Smooth muscle cell (in vitro differentiated cells): ENCODE data around the gene ATP6V0C. TPM values are rescaled to one million over a fixed set of nuclear protein-coding genes. Genes with fewer than 3 reads are reported as not detected.

Experiments
- DNase-seq: peaks from one replicate; lab custom pipeline; 2025; ENCODE audit not compliant: unreplicated experiment; lab: John Stamatoyannopoulos, UW
- H2AFZ ChIP-seq: fragments of 200-600 bp; sonication (generic); 2 replicates; pipeline ENCODE4 v1.6.0; 2016; ENCODE audit warnings: antibody characterized with exemption, low read depth, mild to moderate bottlenecking
- H3F3A ChIP-seq: fragments of 200-600 bp; sonication (generic); 2 replicates; pipeline ENCODE4 v1.6.0; 2017; ENCODE audit warnings: antibody characterized with exemption, low read depth
- H3K27ac ChIP-seq: fragments of 200-600 bp; sonication (generic); 2 replicates; pipeline ENCODE4 v1.5.1; 2016; ENCODE audit warnings: low read depth, mild to moderate bottlenecking
- H3K27me3 ChIP-seq: fragments of 200-600 bp; sonication (generic); 2 replicates; pipeline ENCODE4 v1.6.1; 2016; ENCODE audit warnings: low read depth, mild to moderate bottlenecking
- H3K36me3 ChIP-seq: fragments of 200-600 bp; sonication (generic); 2 replicates; pipeline ENCODE4 v1.5.1; 2016; ENCODE audit warnings: low read depth
- H3K4me1 ChIP-seq: fragments of 200-600 bp; sonication (generic); 2 replicates; pipeline ENCODE4 v1.5.1; 2016; ENCODE audit warnings: low read depth
- H3K4me2 ChIP-seq: fragments of 200-600 bp; sonication (generic); 2 replicates; pipeline ENCODE4 v1.6.0; 2016; ENCODE audit warnings: mild to moderate bottlenecking
- H3K4me3 ChIP-seq: fragments of 200-600 bp; sonication (generic); 2 replicates; pipeline ENCODE4 v1.5.1; 2016; ENCODE audit warnings: mild to moderate bottlenecking
- H3K79me2 ChIP-seq: fragments of 200-600 bp; sonication (generic); 2 replicates; pipeline ENCODE4 v1.6.0; 2016; ENCODE audit warnings: low read depth, mild to moderate bottlenecking
- H3K9ac ChIP-seq: fragments of 200-600 bp; sonication (generic); 2 replicates; pipeline ENCODE4 v1.6.0; 2016; ENCODE audit warnings: low read depth
- H3K9me3 ChIP-seq: fragments of 200-600 bp; sonication (generic); replicated peaks from 2 replicates; pipeline ENCODE4 v1.5.1; 2016; ENCODE audit warnings: low read depth
- H4K20me1 ChIP-seq: fragments of 200-600 bp; sonication (generic); 2 replicates; pipeline ENCODE4 v1.6.0; 2016; ENCODE audit warnings: low read depth
- CTCF ChIP-seq: fragments of 200-600 bp; sonication (generic); IDR thresholded peaks from 2 replicates; pipeline ENCODE4 v1.5.1; 2017; ENCODE audit warnings: borderline replicate concordance, mild to moderate bottlenecking, antibody characterized with exemption; ENCODE audit not compliant: insufficient read depth, poor library complexity, severe bottlenecking
- WGBS: methylation state at CpG from one replicate; pipeline ENCODE4 v1.1.7; 2016; ENCODE audit warnings: low lambda C conversion rate; 5-methylcytosine and 5-hydroxymethylcytosine counted together
- polyA plus RNA-seq: library from polyadenylated mRNA; unstranded; fragments of >200 nt; fragmentation: Nextera tagmentation; extraction: Ambion mirVana; gene quantifications from 2 replicates; pipeline ENCODE4 v1.2.1, GENCODE V29; 2016
- total RNA-seq: library from RNA; depleted of rRNA; stranded (reverse); fragments of >200 nt; gene quantifications from 2 replicates; pipeline ENCODE4 v1.2.3, GENCODE V29; 2014

The ATP6V0C gene
- total and polyA plus RNA-seq, 2 experiments from 2014 or later: 99.2 to 207 TPM

GRCh38 chr16:2466667-2467527 lies 46.9 kb upstream of the ATP6V0C start:
- no peak for TF ChIP-seq CTCF
- no peak overlapping the region for H2AFZ ChIP-seq

GRCh38 chr16:2467528-2468232 lies 46.1 kb upstream of the ATP6V0C start:
- Histone ChIP-seq H3F3A (peaks cover 8% of the 10 kb centered on the region), H2AFZ (peak overlapping the region; percentile 75), H3K36me3 (no peaks in the 10 kb centered on the region), H3K9ac (peak overlapping the region; percentile 62), H3K27me3 (no peaks in the 10 kb centered on the region), H4K20me1 (no peaks in the 10 kb centered on the region), H3K9me3 (no peaks in the 10 kb centered on the region), H3K27ac (no peak overlapping the region), H3K79me2 (no peaks in the 10 kb centered on the region), H3K4me1 (peaks cover 28% of the 10 kb centered on the region), H3K4me3 (peak overlapping the region; percentile 67), H3K4me2 (peak overlapping the region; percentile 98)
- WGBS: 2% methylated on average over 68 of the region's 80 CpGs
- peak; percentile 43 for DNase-seq
- no peak for TF ChIP-seq CTCF

More at GRCh38 chr16:2466667-2467527, 46.9 kb upstream of the ATP6V0C start:
- H3K4me1 ChIP-seq: peaks cover 28% of the 10 kb centered on the region
- no peaks in the 10 kb centered on the region for H3K36me3 ChIP-seq
- no peak for DNase-seq
- peak overlapping the region; percentile 98 for H3K4me2 ChIP-seq
- no peaks in the 10 kb centered on the region for H3K79me2 ChIP-seq
- whole genome bisulfite sequencing: 89% methylated on average over 29 of the region's 29 CpGs
- H3K9me3 ChIP-seq: no peaks in the 10 kb centered on the region
- peaks cover 8% of the 10 kb centered on the region for H3F3A ChIP-seq
- no peaks in the 10 kb centered on the region for H3K27me3 ChIP-seq
- no peak overlapping the region for H3K9ac ChIP-seq
- no peak overlapping the region for H3K27ac ChIP-seq
- H3K4me3 ChIP-seq: peak overlapping the region; percentile 67
- no peaks in the 10 kb centered on the region for H4K20me1 ChIP-seq

- Histone ChIP-seq H3K79me2 (no peaks in the 10 kb centered on the region), H3K36me3 (no peaks in the 10 kb centered on the region), H2AFZ (peak overlapping the region; percentile 75), H3K4me2 (peak overlapping the region; percentile 98), H3K4me1 (peaks cover 28% of the 10 kb centered on the region), H3K4me3 (peak overlapping the region; percentile 67), H4K20me1 (peaks cover 4% of the 10 kb centered on the region), H3K27ac (no peak overlapping the region), H3K9me3 (no peaks in the 10 kb centered on the region), H3K27me3 (no peaks in the 10 kb centered on the region), H3F3A (peaks cover 8% of the 10 kb centered on the region), H3K9ac (peak overlapping the region; percentile 62)
- TF ChIP-seq CTCF: no peak
- 3% methylated on average over 32 of the region's 38 CpGs for WGBS
- DNase-seq: no peak
Observed at GRCh38 chr16:2468233-2468724, 45.5 kb upstream of the ATP6V0C start.
